Stimulated activated CD4-positive, alpha-beta T cell treated with anti-CD3 and anti-CD28 coated beads, Interleukin-12 subunit alpha, Interleukin-12 subunit beta, amount 100 ng/mL, for 24 hours (primary cell): ENCODE measurements around the gene PRPF4.
"Not testable (repeated sequence)": the region's sequence is repeated elsewhere in the genome, so short reads cannot be mapped to it uniquely, and the experiment has no call there.

ENCODE experiments used
- DNase-seq, 2 experiments: peaks; one replicate each; pipeline ENCODE4 v3.0.0-alpha.2; 2020; ENCODE audit warnings: low read depth in 2 of 2

The PRPF4 gene

GRCh38 chr9:113267911-113268566 is 7.4 kb upstream of the PRPF4 start:
- no peak for DNase-seq

GRCh38 chr9:113269355-113269754 is 6.1 kb upstream of the PRPF4 start:
- no peak for DNase-seq

- DNase-seq: no peak
Observed at GRCh38 chr9:113269871-113270270, 5.6 kb upstream of the PRPF4 start.

GRCh38 chr9:113274474-113275156 is 843 bp upstream of the PRPF4 start:
- DNase-seq: no peak

GRCh38 chr9:113278840-113279239 is 3.4 kb downstream of the PRPF4 start:
- no peak for DNase-seq

- DNase-seq: no peak
Observed at GRCh38 chr9:113281356-113281755, 5.9 kb downstream of the PRPF4 start.

GRCh38 chr9:113289091-113289490 is 13.6 kb downstream of the PRPF4 start:
- no peak for DNase-seq

- no peak for DNase-seq
Observed at GRCh38 chr9:113290052-113290607, 14.7 kb downstream of the PRPF4 start.

- DNase-seq: no peak
Observed at GRCh38 chr9:113293285-113293878, 17.9 kb downstream of the PRPF4 start.

GRCh38 chr9:113296247-113296646 is 20.8 kb downstream of the PRPF4 start:
- not testable (repeated sequence) for DNase-seq

GRCh38 chr9:113296796-113297558 is 21.5 kb downstream of the PRPF4 start:
- DNase-seq: no peak

- no peak for DNase-seq
Observed at GRCh38 chr9:113298311-113298710, 22.9 kb downstream of the PRPF4 start.

GRCh38 chr9:113298924-113299770 is 23.7 kb downstream of the PRPF4 start:
- no peak for DNase-seq

- DNase-seq: no peak
Observed at GRCh38 chr9:113299800-113300292, 24.4 kb downstream of the PRPF4 start.

GRCh38 chr9:113301548-113301947 is 26.1 kb downstream of the PRPF4 start:
- no peak for DNase-seq

- DNase-seq: no peak
Observed at GRCh38 chr9:113302792-113303418, 27.4 kb downstream of the PRPF4 start, which contains the start of gene RNF183. RNF183 (minus strand) TSS chr9:113303376; CDS start chr9:113298184, 5,192 bp downstream.

- DNase-seq: no peak
Observed at GRCh38 chr9:113306566-113306965, 31.1 kb downstream of the PRPF4 start.

- DNase-seq: no peak
Observed at GRCh38 chr9:113307396-113307975, 32.0 kb downstream of the PRPF4 start.

GRCh38 chr9:113309204-113309813 is 33.9 kb downstream of the PRPF4 start:
- no peak for DNase-seq

GRCh38 chr9:113310538-113310937 is 35.1 kb downstream of the PRPF4 start:
- no peak for DNase-seq
